Mesendoderm (in vitro differentiated cells): ENCODE measurements around the gene COL3A1.
A peak's percentile ranks its signal among the peaks of the same experiment; 100 is the strongest.

ENCODE experiments used
- DNase-seq: peaks from one replicate; pipeline ENCODE4 v3.0.0; 2013
- H2AK5ac ChIP-seq: 2 replicates; pipeline ENCODE4 v1.6.1; 2013; ENCODE audit warnings: low read length, inconsistent platforms
- H2BK120ac ChIP-seq: 2 replicates; pipeline ENCODE4 v1.6.1; 2013; ENCODE audit warnings: low read depth, mild to moderate bottlenecking, low read length, moderate library complexity, mixed read lengths
- H2BK15ac ChIP-seq: replicated peaks from 2 replicates; pipeline ENCODE4 v1.6.1; 2013; ENCODE audit warnings: low read depth, mild to moderate bottlenecking, moderate library complexity
- H2BK5ac ChIP-seq: 2 replicates; pipeline ENCODE4 v1.6.1; 2013; ENCODE audit warnings: low read length, inconsistent platforms
- H3K18ac ChIP-seq: 2 replicates; pipeline ENCODE4 v1.6.1; 2013; ENCODE audit warnings: mild to moderate bottlenecking, low read length, mixed read lengths
- H3K23ac ChIP-seq: one replicate; pipeline ENCODE4 v1.6.1; 2013; ENCODE audit warnings: low read length
- H3K27ac ChIP-seq: 2 replicates; pipeline ENCODE4 v1.5.1; 2013; ENCODE audit warnings: low read depth, mild to moderate bottlenecking, inconsistent platforms, low read length, moderate library complexity
- H3K27me3 ChIP-seq: 2 replicates; pipeline ENCODE4 v1.6.1; 2013; ENCODE audit warnings: low read length, control low read depth, mild to moderate bottlenecking, inconsistent platforms; ENCODE audit not compliant: insufficient read depth, poor library complexity
- H3K36me3 ChIP-seq: 2 replicates; pipeline ENCODE4 v1.6.1; 2013; ENCODE audit warnings: low read length, inconsistent platforms; ENCODE audit not compliant: control insufficient read depth, insufficient read depth
- H3K4ac ChIP-seq: one replicate; pipeline ENCODE4 v1.6.1; 2013; ENCODE audit warnings: low read depth, mild to moderate bottlenecking, low read length, moderate library complexity
- H3K4me1 ChIP-seq: 2 replicates; pipeline ENCODE4 v1.6.1; 2013; ENCODE audit warnings: low read depth, low read length, inconsistent platforms; ENCODE audit not compliant: control insufficient read depth
- H3K4me2 ChIP-seq: 2 replicates; pipeline ENCODE4 v1.6.1; 2013; ENCODE audit warnings: low read length
- H3K4me3 ChIP-seq: 2 replicates; pipeline ENCODE4 v1.5.1; 2013; ENCODE audit warnings: mild to moderate bottlenecking, low read length
- H3K56ac ChIP-seq: one replicate; pipeline ENCODE4 v1.6.1; 2013; ENCODE audit warnings: low read length
- H3K79me1 ChIP-seq: 2 replicates; pipeline ENCODE4 v1.6.1; 2013; ENCODE audit warnings: low read length, inconsistent platforms
- H3K79me2 ChIP-seq: 2 replicates; pipeline ENCODE4 v1.6.1; 2013; ENCODE audit warnings: mild to moderate bottlenecking, low read length; ENCODE audit not compliant: control insufficient read depth, insufficient read depth
- H3K9ac ChIP-seq: 2 replicates; pipeline ENCODE4 v1.6.1; 2013; ENCODE audit warnings: low read length, inconsistent platforms
- H4K5ac ChIP-seq: one replicate; pipeline ENCODE4 v1.6.1; 2013; ENCODE audit warnings: low read length
- H4K8ac ChIP-seq: one replicate; pipeline ENCODE4 v1.6.1; 2013; ENCODE audit warnings: low read depth, mild to moderate bottlenecking, control low read depth, low read length, moderate library complexity
- whole genome bisulfite sequencing: extraction: QIAGEN DNeasy Blood & Tissue Kit; methylation state at CpG from one replicate; pipeline ENCODE4 v1.1.7; 2013; ENCODE audit warnings: low lambda C conversion rate, missing lambda C conversion rate; ENCODE audit not compliant: insufficient coverage; ENCODE audit errors: extremely low coverage; 5-methylcytosine and 5-hydroxymethylcytosine counted together

COL3A1 gene

DNA sequence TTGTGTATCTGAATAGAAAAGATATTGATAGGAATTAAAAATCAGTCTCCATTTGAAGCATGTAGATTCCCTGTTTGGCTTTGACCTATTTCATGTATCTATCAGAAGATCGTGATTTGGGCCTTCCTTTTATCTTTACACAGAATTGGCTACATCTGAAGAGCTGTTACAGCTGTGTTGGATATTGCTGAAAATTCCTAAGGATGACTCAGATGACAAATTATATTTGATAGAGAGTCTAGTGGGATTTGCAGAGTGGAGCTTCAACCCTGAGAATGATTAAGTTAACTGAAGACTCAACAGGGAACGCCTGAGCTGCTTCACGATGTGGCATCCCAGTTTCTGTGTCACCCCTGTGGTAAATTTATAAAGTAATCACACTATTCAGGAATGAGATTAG, 4.9 kb upstream of the COL3A1 start:
- Histone ChIP-seq H4K8ac (no peak overlapping the region), H3K4me3 (no peak overlapping the region), H2BK120ac (no peak overlapping the region), H2AK5ac (no peak overlapping the region), H2BK5ac (no peak overlapping the region), H3K27ac (no peak overlapping the region), H3K79me1 (no peaks in the 10 kb centered on the region), H3K4me2 (no peak overlapping the region), H3K79me2 (no peaks in the 10 kb centered on the region), H2BK15ac (no peak overlapping the region), H3K36me3 (no peaks in the 10 kb centered on the region), H3K56ac (no peak overlapping the region), H3K18ac (no peak overlapping the region), H3K23ac (no peak overlapping the region), H4K5ac (no peak overlapping the region), H3K27me3 (no peaks in the 10 kb centered on the region), H3K9ac (no peak overlapping the region), H3K4ac (no peak overlapping the region), H3K4me1 (no peaks in the 10 kb centered on the region)
- no peak for DNase-seq
- WGBS: no CpG with 5 or more reads among the region's 3 CpGs

DNA sequence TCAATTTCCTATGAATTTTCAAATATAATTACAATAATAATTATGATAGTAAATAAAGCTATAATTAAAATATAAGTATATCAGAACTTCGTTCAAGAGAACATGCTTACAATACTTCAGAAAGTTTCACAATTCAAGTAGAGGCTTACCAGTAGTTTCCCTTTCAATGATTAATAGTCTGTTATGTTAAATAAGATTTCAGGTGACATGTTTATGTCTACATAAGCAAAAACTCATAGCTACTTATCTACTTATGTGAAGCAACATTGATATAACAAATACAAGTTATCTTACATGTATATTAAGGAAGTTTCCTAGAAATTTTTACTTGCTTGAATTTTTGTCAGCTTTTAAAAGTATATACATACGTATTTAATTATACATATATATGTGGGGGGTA, 4.5 kb upstream of the COL3A1 start:
- Histone ChIP-seq H3K9ac (no peak overlapping the region), H3K4me1 (no peaks in the 10 kb centered on the region), H3K79me2 (no peaks in the 10 kb centered on the region), H2BK15ac (no peak overlapping the region), H2BK5ac (no peak overlapping the region), H3K18ac (no peak overlapping the region), H3K27me3 (no peaks in the 10 kb centered on the region), H4K8ac (no peak overlapping the region), H3K4me3 (no peak overlapping the region), H2BK120ac (no peak overlapping the region), H3K56ac (no peak overlapping the region), H3K4me2 (no peak overlapping the region), H3K36me3 (no peaks in the 10 kb centered on the region), H3K23ac (no peak overlapping the region), H2AK5ac (no peak overlapping the region), H3K27ac (no peak overlapping the region), H3K4ac (no peak overlapping the region), H4K5ac (no peak overlapping the region), H3K79me1 (no peaks in the 10 kb centered on the region)
- no peak for DNase-seq
- WGBS: no CpG with 5 or more reads among the region's 2 CpGs

DNA sequence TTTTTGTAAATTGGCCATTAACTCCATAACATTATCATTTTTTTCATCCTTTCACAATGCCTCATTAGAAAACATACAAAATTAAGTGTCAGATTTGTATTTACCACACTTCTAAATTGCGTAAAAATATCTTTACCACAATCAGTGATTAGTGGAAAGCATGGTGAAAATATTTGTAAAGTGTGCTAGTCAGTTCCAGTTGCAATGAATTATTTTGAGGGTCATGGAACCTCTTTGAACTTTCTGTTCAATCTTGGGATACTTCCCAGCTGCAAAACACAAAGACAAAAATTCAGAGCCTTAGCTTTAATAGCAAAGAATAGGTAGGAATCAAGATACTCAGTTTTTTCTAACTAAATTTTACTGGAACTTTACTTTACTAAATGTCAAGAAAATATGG, 4.0 kb upstream of the COL3A1 start:
- no peaks in the 10 kb centered on the region for H3K36me3 ChIP-seq
- DNase-seq: no peak
- H3K4ac ChIP-seq: no peak overlapping the region
- no peak overlapping the region for H3K56ac ChIP-seq
- H3K23ac ChIP-seq: no peak overlapping the region
- no peak overlapping the region for H2BK5ac ChIP-seq
- no peaks in the 10 kb centered on the region for H3K27me3 ChIP-seq
- no peak overlapping the region for H3K27ac ChIP-seq
- WGBS: 100% methylated on average over 1 of the region's 1 CpG
- no peak overlapping the region for H4K5ac ChIP-seq
- H3K4me1 ChIP-seq: no peaks in the 10 kb centered on the region
- no peak overlapping the region for H3K4me2 ChIP-seq
- no peak overlapping the region for H2BK15ac ChIP-seq
- no peak overlapping the region for H2AK5ac ChIP-seq
- H4K8ac ChIP-seq: no peak overlapping the region
- H3K79me2 ChIP-seq: no peaks in the 10 kb centered on the region
- no peak overlapping the region for H3K9ac ChIP-seq
- no peak overlapping the region for H3K4me3 ChIP-seq
- H3K18ac ChIP-seq: no peak overlapping the region
- H3K79me1 ChIP-seq: no peaks in the 10 kb centered on the region
- no peak overlapping the region for H2BK120ac ChIP-seq

DNA sequence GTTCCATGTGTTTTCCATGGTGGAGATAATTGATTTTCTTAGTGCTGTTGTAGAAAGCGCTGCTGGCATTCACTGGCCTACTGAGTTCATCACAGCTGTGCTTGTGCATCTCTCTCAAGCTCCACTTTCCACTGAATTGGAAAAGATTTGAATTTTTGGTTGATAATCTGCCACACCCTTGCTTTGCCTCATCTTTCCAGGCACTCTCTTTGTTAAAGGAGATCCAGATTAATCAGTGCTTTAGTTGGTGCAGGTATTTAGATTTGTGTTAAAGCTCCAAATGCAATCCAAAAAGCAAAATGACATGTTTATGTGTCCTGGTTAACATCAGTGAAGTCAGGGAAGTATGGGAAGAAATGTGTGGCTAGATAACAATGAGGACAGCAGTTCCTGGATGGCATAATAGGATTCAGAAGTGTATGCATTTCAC, 2.7 kb upstream of the COL3A1 start:
- no peak overlapping the region for H2BK15ac ChIP-seq
- H3K4me1 ChIP-seq: no peaks in the 10 kb centered on the region
- H3K79me2 ChIP-seq: no peaks in the 10 kb centered on the region
- no peaks in the 10 kb centered on the region for H3K36me3 ChIP-seq
- no peak overlapping the region for H3K9ac ChIP-seq
- H3K23ac ChIP-seq: no peak overlapping the region
- no peak overlapping the region for H3K4me3 ChIP-seq
- H3K27ac ChIP-seq: no peak overlapping the region
- no peak overlapping the region for H4K5ac ChIP-seq
- no peaks in the 10 kb centered on the region for H3K79me1 ChIP-seq
- no CpG with 5 or more reads among the region's 1 CpG for WGBS
- H4K8ac ChIP-seq: no peak overlapping the region
- DNase-seq: no peak
- no peak overlapping the region for H3K56ac ChIP-seq
- no peak overlapping the region for H3K4me2 ChIP-seq
- H3K27me3 ChIP-seq: no peaks in the 10 kb centered on the region
- no peak overlapping the region for H2BK120ac ChIP-seq
- H2BK5ac ChIP-seq: no peak overlapping the region
- H2AK5ac ChIP-seq: no peak overlapping the region
- no peak overlapping the region for H3K18ac ChIP-seq
- H3K4ac ChIP-seq: no peak overlapping the region

DNA sequence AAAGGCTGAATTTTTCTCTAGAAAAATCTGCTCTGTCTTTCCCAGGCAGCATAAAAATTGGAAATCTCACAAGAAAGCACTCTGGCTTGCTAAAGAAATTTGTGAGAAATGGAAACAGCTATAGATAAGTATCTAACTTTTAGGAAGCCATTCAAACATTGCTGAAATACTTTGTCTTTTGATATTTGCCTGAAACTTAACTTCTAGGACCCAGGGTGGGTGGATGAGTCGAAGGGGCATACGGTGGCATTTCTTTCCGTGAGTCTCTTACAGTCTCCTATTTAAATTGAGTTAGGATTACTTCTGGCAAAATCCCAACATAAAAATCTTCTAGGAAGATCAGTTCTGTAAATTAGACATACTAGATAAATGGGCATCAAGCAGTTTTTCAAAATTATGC, 532 bp upstream of the COL3A1 start:
- Histone ChIP-seq H3K4me2 (no peak overlapping the region), H2BK5ac (no peak overlapping the region), H3K23ac (no peak overlapping the region), H3K4me3 (no peak overlapping the region), H3K27me3 (no peaks in the 10 kb centered on the region), H3K9ac (no peak overlapping the region), H4K5ac (no peak overlapping the region), H3K36me3 (no peaks in the 10 kb centered on the region), H3K18ac (no peak overlapping the region), H3K4ac (no peak overlapping the region), H2BK120ac (no peak overlapping the region), H3K79me1 (no peaks in the 10 kb centered on the region), H2AK5ac (no peak overlapping the region), H2BK15ac (no peak overlapping the region), H4K8ac (no peak overlapping the region), H3K56ac (no peak overlapping the region), H3K79me2 (no peaks in the 10 kb centered on the region), H3K4me1 (no peaks in the 10 kb centered on the region), H3K27ac (no peak overlapping the region)
- DNase-seq: no peak
- no CpG with 5 or more reads among the region's 3 CpGs for WGBS

DNA sequence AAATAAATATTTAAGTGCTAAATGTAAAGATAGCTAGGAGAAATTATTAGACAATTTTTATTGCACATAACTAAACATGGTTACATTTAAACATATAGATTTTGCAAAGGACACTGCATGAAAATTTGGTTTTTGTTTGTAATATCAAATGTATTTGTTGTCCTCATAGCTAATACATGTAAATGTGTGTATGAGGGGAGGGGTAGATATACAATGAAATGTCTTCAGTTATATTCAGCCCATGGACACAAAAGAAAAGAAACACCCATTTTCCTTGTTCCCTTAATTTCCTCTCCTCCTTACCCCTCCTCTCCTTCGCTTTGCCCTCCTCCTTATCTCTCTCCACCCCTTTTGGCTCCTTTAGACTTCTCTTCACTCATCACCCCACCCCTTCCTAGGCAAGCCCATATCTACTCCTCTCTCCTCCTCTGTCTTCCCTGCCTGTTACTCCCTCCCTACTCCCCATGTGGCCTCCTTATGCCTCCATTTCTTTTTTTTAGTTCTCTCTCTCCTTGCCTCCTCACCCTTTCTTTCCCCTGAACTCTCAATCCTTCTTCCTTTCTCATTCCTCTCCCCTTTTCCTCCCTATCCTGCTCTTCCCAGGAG, 1.4 kb downstream of the COL3A1 start:
- H3K27me3 ChIP-seq: no peaks in the 10 kb centered on the region
- no peaks in the 10 kb centered on the region for H3K4me1 ChIP-seq
- no peak overlapping the region for H4K5ac ChIP-seq
- no peak overlapping the region for H3K27ac ChIP-seq
- no peak overlapping the region for H3K23ac ChIP-seq
- WGBS: no CpG with 5 or more reads among the region's 1 CpG
- peak; percentile 57 for DNase-seq
- no peaks in the 10 kb centered on the region for H3K79me1 ChIP-seq
- no peaks in the 10 kb centered on the region for H3K36me3 ChIP-seq
- no peak overlapping the region for H3K56ac ChIP-seq
- no peak overlapping the region for H2BK5ac ChIP-seq
- H3K4ac ChIP-seq: no peak overlapping the region
- H4K8ac ChIP-seq: no peak overlapping the region
- no peak overlapping the region for H3K4me2 ChIP-seq
- H3K18ac ChIP-seq: no peak overlapping the region
- H3K4me3 ChIP-seq: no peak overlapping the region
- H2BK15ac ChIP-seq: no peak overlapping the region
- H2AK5ac ChIP-seq: no peak overlapping the region
- H2BK120ac ChIP-seq: no peak overlapping the region
- no peak overlapping the region for H3K9ac ChIP-seq
- H3K79me2 ChIP-seq: no peaks in the 10 kb centered on the region
